Measurements from ENCODE around the gene RIIAD1. TPM values are rescaled to one million over a fixed set of nuclear protein-coding genes. Genes with fewer than 3 reads are reported as not detected.

RIIAD1 gene
- polyA plus RNA-seq, 3 donors from 2014 or later = not detected

GRCh38 chr1:151715726-151716404, 5.5 kb upstream of the RIIAD1 start:
- Mint-ChIP-seq H3K27me3 (ENCODE audit: low read depth in 3 of 3) (peaks cover 16 to 27% (median 22%) of the 10 kb centered on the region in 3 donors), H3K4me1 (peaks cover 20 to 29% of the 10 kb centered on the region in 2 donors), H3K27ac (no peak overlapping the region), H3K9me3 (peaks cover 0 to 2% (median 0%) of the 10 kb centered on the region in 6 donors), H3K4me3 (no peak overlapping the region), H3K36me3 (no peaks in the 10 kb centered on the region)
- no peak for DNase-seq

- DNase-seq = no peak
- Mint-ChIP-seq H3K4me1 (peaks cover 24 to 34% of the 10 kb centered on the region in 2 donors), H3K27me3 (ENCODE audit: low read depth in 3 of 3) (peaks cover 16 to 27% (median 22%) of the 10 kb centered on the region in 3 donors), H3K4me3 (no peak overlapping the region), H3K36me3 (no peaks in the 10 kb centered on the region), H3K27ac (no peak overlapping the region), H3K9me3 (peaks cover 0 to 2% (median 0%) of the 10 kb centered on the region in 6 donors)
These were observed 4.9 kb upstream of the RIIAD1 start for GRCh38 chr1:151716405-151716762.

- H3K36me3 Mint-ChIP-seq = no peaks in the 10 kb centered on the region
- peaks cover 16 to 27% (median 22%) of the 10 kb centered on the region in 3 donors for H3K27me3 Mint-ChIP-seq (ENCODE audit: low read depth in 3 of 3)
- H3K9me3 Mint-ChIP-seq = peaks cover 0 to 2% (median 0%) of the 10 kb centered on the region in 6 donors
- H3K4me1 Mint-ChIP-seq = peaks cover 30 to 40% of the 10 kb centered on the region in 2 donors
- no peak within 1 kb of the TSS for H3K27ac Mint-ChIP-seq
- peak within 1 kb of the TSS in 2 of 5 donors; percentile 34 to 51 for H3K4me3 Mint-ChIP-seq
- peak; percentile 11 to 24 (median 13) for DNase-seq
These were observed 4.3 kb upstream of the RIIAD1 start, which contains the start of gene CELF3 for GRCh38 chr1:151716771-151717631. TSS of gene CELF3 (minus strand) at chr1:151716803. CDS start at chr1:151716020, 783 bp downstream.

- no peak overlapping the region for H3K4me3 Mint-ChIP-seq
- H3K9me3 Mint-ChIP-seq = peaks cover 0 to 2% (median 0%) of the 10 kb centered on the region in 6 donors
- no peak for DNase-seq
- no peak overlapping the region for H3K27ac Mint-ChIP-seq
- peaks cover 31 to 45% of the 10 kb centered on the region in 2 donors for H3K4me1 Mint-ChIP-seq
- H3K27me3 Mint-ChIP-seq (ENCODE audit: low read depth in 3 of 3) = peaks cover 16 to 27% (median 20%) of the 10 kb centered on the region in 3 donors
- H3K36me3 Mint-ChIP-seq = no peaks in the 10 kb centered on the region
These were observed 3.3 kb upstream of the RIIAD1 start for GRCh38 chr1:151718011-151718431.

- H3K27me3 Mint-ChIP-seq (ENCODE audit: low read depth in 3 of 3) = peaks cover 16 to 27% (median 20%) of the 10 kb centered on the region in 3 donors
- no peak for DNase-seq
- peaks cover 31 to 45% of the 10 kb centered on the region in 2 donors for H3K4me1 Mint-ChIP-seq
These were observed 2.7 kb upstream of the RIIAD1 start for GRCh38 chr1:151718666-151719065.

GRCh38 chr1:151720125-151720524, 1.2 kb upstream of the RIIAD1 start:
- H3K27me3 Mint-ChIP-seq (ENCODE audit: low read depth in 3 of 3) = peaks cover 14 to 22% (median 20%) of the 10 kb centered on the region in 3 donors
- H3K4me3 Mint-ChIP-seq = peak overlapping the region; percentile 70 to 88 (median 84)
- peaks cover 31 to 45% of the 10 kb centered on the region in 2 donors for H3K4me1 Mint-ChIP-seq
- H3K27ac Mint-ChIP-seq = peak overlapping the region in 3 of 6 donors; percentile 38 to 87 (median 64)
- no peak for DNase-seq
- no peaks in the 10 kb centered on the region for H3K36me3 Mint-ChIP-seq
- H3K9me3 Mint-ChIP-seq = peaks cover 0 to 2% (median 0%) of the 10 kb centered on the region in 6 donors

More at GRCh38 chr1:151718666-151719065, 2.7 kb upstream of the RIIAD1 start:
- Mint-ChIP-seq H3K4me3 (no peak overlapping the region), H3K27ac (no peak overlapping the region), H3K36me3 (no peaks in the 10 kb centered on the region), H3K9me3 (peaks cover 0 to 2% (median 0%) of the 10 kb centered on the region in 6 donors)

GRCh38 chr1:151720554-151720953, 768 bp upstream of the RIIAD1 start:
- H3K27me3 Mint-ChIP-seq (ENCODE audit: low read depth in 3 of 3) = peaks cover 15 to 24% (median 16%) of the 10 kb centered on the region in 3 donors
- H3K36me3 Mint-ChIP-seq = no peaks in the 10 kb centered on the region
- DNase-seq = peak in 2 of 3 donors; percentile 10 to 14
- peak overlapping the region; percentile 73 to 88 (median 84) for H3K4me3 Mint-ChIP-seq
- H3K4me1 Mint-ChIP-seq = peaks cover 28 to 45% of the 10 kb centered on the region in 2 donors
- peak overlapping the region; percentile 23 to 87 (median 74) for H3K27ac Mint-ChIP-seq
- peaks cover 0 to 2% (median 0%) of the 10 kb centered on the region in 6 donors for H3K9me3 Mint-ChIP-seq

- Mint-ChIP-seq H3K4me3 (peak overlapping the region; percentile 61 to 80 (median 78)), H3K27ac (peak overlapping the region in 1 of 6 donors; percentile 48), H3K4me1 (peaks cover 24 to 42% of the 10 kb centered on the region in 2 donors), H3K27me3 (ENCODE audit: low read depth in 3 of 3) (peaks cover 12 to 29% (median 15%) of the 10 kb centered on the region in 3 donors), H3K36me3 (no peaks in the 10 kb centered on the region), H3K9me3 (peaks cover 0 to 2% (median 0%) of the 10 kb centered on the region in 6 donors)
- no peak for DNase-seq
These were observed 627 bp downstream of the RIIAD1 start for GRCh38 chr1:151721788-151722510.

- no peak for DNase-seq
- Mint-ChIP-seq H3K4me1 (peaks cover 20 to 32% of the 10 kb centered on the region in 2 donors), H3K9me3 (no peaks in the 10 kb centered on the region), H3K27me3 (ENCODE audit: low read depth in 3 of 3) (peaks cover 5 to 18% (median 7%) of the 10 kb centered on the region in 3 donors), H3K36me3 (no peaks in the 10 kb centered on the region), H3K4me3 (no peak overlapping the region), H3K27ac (no peak overlapping the region)
These were observed 2.5 kb downstream of the RIIAD1 start for GRCh38 chr1:151723726-151724370.

- DNase-seq = no peak
- H3K36me3 Mint-ChIP-seq = no peaks in the 10 kb centered on the region
- H3K27ac Mint-ChIP-seq = no peak overlapping the region
- H3K9me3 Mint-ChIP-seq = no peaks in the 10 kb centered on the region
- H3K4me1 Mint-ChIP-seq = no peaks in the 10 kb centered on the region
- H3K4me3 Mint-ChIP-seq = no peak overlapping the region
- H3K27me3 Mint-ChIP-seq (ENCODE audit: low read depth in 3 of 3) = peaks cover 3 to 12% (median 3%) of the 10 kb centered on the region in 3 donors
These were observed 7.1 kb downstream of the RIIAD1 start for GRCh38 chr1:151728151-151729054.

GRCh38 chr1:151729157-151729965, 8.0 kb downstream of the RIIAD1 start:
- Mint-ChIP-seq H3K27ac (no peak overlapping the region), H3K27me3 (ENCODE audit: low read depth in 3 of 3) (peaks cover 3 to 12% (median 3%) of the 10 kb centered on the region in 3 donors), H3K4me3 (no peak overlapping the region), H3K4me1 (no peaks in the 10 kb centered on the region), H3K36me3 (no peaks in the 10 kb centered on the region), H3K9me3 (no peaks in the 10 kb centered on the region)
- DNase-seq = no peak
